GM18498 (cell line): Measurements from ENCODE around the gene HDAC4.

Experiments
- ATAC-seq: cut with Tn5 transposase; IDR thresholded peaks from one replicate; pipeline ENCODE4 v1.9.1; 2021; ENCODE audit warnings: mild to moderate bottlenecking, moderate library complexity; ENCODE audit not compliant: unreplicated experiment

HDAC4 gene

GRCh38 chr2:239226677-239227581 lies 173.9 kb downstream of the HDAC4 start:
- no peak for ATAC-seq

- ATAC-seq, result no peak
Measured at GRCh38 chr2:239225871-239226561, 174.8 kb downstream of the HDAC4 start.

- no peak for ATAC-seq
Measured at GRCh38 chr2:239225371-239225851, 175.4 kb downstream of the HDAC4 start.

GRCh38 chr2:239224955-239225354 lies 175.9 kb downstream of the HDAC4 start:
- no peak for ATAC-seq

- no peak for ATAC-seq
Measured at GRCh38 chr2:239224199-239224570, 176.6 kb downstream of the HDAC4 start.

- no peak for ATAC-seq
Measured at GRCh38 chr2:239223310-239224198, 177.3 kb downstream of the HDAC4 start.

- ATAC-seq, result no peak
Measured at GRCh38 chr2:239222706-239223309, 178.0 kb downstream of the HDAC4 start.

- ATAC-seq, result no peak
Measured at GRCh38 chr2:239222312-239222660, 178.5 kb downstream of the HDAC4 start.

GRCh38 chr2:239220981-239221396 lies 179.8 kb downstream of the HDAC4 start:
- ATAC-seq, result no peak

- ATAC-seq, result no peak
Measured at GRCh38 chr2:239220341-239220740, 180.5 kb downstream of the HDAC4 start.

- no peak for ATAC-seq
Measured at GRCh38 chr2:239216614-239217273, 184.1 kb downstream of the HDAC4 start.

- no peak for ATAC-seq
Measured at GRCh38 chr2:239215988-239216613, 184.7 kb downstream of the HDAC4 start.

GRCh38 chr2:239215136-239215925 lies 185.5 kb downstream of the HDAC4 start:
- ATAC-seq, result no peak

- no peak for ATAC-seq
Measured at GRCh38 chr2:239214725-239215124, 186.1 kb downstream of the HDAC4 start.

- ATAC-seq, result no peak
Measured at GRCh38 chr2:239213643-239214101, 187.1 kb downstream of the HDAC4 start.

GRCh38 chr2:239212929-239213642 lies 187.7 kb downstream of the HDAC4 start:
- ATAC-seq, result no peak

GRCh38 chr2:239212121-239212928 lies 188.5 kb downstream of the HDAC4 start:
- no peak for ATAC-seq
